ENCODE results near the gene PPP1R10.

- TF ChIP-seq POLR2AphosphoS5 (IDR thresholded peaks at IDR 0.05; ENCODE audit: low read depth, low read length) (no peak), CTCF (IDR thresholded peaks at IDR 0.05) (no peak), REST (IDR thresholded peaks at IDR 0.05; ENCODE audit: insufficient read depth in 1 of 2, low read depth in 2 of 2, low read length in 1 of 2) (no peak), SIN3A (IDR thresholded peaks at IDR 0.05; ENCODE audit: borderline replicate concordance, insufficient read depth, low read depth, low read length) (no peak), TCF7L2 (IDR thresholded peaks at IDR 0.05; ENCODE audit: low read depth, low read length) (no peak)
Measured at GRCh38 chr6:30599625-30600324, 17.3 kb downstream of the PPP1R10 start.

Measured in Panc1 (cell line).